MM.1S (cell line): Measurements from ENCODE around the gene UGCG.
"Not testable (repeated sequence)": the region's sequence is repeated elsewhere in the genome, so short reads cannot be mapped to it uniquely, and the experiment has no call there.

ENCODE experiments used
- EZH2 ChIP-seq: fragments of 300-600 bp; sonication (generic); optimal IDR thresholded peaks from 2 replicates; pipeline ENCODE3; 2017; ENCODE audit warnings: low read depth, mild to moderate bottlenecking, antibody characterized with exemption, low read length, mixed read lengths
- TF ChIP-seq, protein P1 (sequence below): fragments of 300-600 bp; sonication (generic); IDR thresholded peaks from 2 replicates; pipeline ENCODE4 v1.5.1; 2016; ENCODE audit warnings: antibody characterized with exemption, low read length, mixed read lengths

DNA sequence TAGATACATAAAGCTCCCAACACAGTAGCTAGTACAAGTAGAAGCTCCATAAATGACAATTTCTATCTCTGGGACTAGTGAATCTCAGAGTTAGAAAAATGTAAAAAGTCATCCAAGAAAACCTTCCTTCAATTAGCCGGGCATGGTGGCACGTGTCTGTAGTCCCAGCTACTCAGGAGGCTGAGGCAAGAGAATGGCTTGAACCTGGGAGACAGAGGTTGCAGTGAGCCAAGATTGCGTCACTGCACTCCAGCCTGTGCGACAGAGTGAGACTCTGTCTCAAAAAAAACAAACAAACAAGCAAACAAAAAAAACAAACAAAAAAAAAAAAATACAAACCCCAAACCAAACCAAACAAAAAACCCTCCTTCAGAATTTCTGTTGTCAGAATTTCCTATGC lies 63.9 kb downstream of the UGCG start:
- TF ChIP-seq, protein P1, sequence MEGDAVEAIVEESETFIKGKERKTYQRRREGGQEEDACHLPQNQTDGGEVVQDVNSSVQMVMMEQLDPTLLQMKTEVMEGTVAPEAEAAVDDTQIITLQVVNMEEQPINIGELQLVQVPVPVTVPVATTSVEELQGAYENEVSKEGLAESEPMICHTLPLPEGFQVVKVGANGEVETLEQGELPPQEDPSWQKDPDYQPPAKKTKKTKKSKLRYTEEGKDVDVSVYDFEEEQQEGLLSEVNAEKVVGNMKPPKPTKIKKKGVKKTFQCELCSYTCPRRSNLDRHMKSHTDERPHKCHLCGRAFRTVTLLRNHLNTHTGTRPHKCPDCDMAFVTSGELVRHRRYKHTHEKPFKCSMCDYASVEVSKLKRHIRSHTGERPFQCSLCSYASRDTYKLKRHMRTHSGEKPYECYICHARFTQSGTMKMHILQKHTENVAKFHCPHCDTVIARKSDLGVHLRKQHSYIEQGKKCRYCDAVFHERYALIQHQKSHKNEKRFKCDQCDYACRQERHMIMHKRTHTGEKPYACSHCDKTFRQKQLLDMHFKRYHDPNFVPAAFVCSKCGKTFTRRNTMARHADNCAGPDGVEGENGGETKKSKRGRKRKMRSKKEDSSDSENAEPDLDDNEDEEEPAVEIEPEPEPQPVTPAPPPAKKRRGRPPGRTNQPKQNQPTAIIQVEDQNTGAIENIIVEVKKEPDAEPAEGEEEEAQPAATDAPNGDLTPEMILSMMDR: not testable (repeated sequence)
- not testable (repeated sequence) for TF ChIP-seq EZH2
